GM18498 (cell line): ENCODE measurements around the gene ZNF316.
"Not testable (repeated sequence)": the region's sequence is repeated elsewhere in the genome, so short reads cannot be mapped to it uniquely, and the experiment has no call there.

Source experiments
- ATAC-seq: cut with Tn5 transposase; IDR thresholded peaks from one replicate; pipeline ENCODE4 v1.9.1; 2021; ENCODE audit warnings: mild to moderate bottlenecking, moderate library complexity; ENCODE audit not compliant: unreplicated experiment

ZNF316 gene

DNA sequence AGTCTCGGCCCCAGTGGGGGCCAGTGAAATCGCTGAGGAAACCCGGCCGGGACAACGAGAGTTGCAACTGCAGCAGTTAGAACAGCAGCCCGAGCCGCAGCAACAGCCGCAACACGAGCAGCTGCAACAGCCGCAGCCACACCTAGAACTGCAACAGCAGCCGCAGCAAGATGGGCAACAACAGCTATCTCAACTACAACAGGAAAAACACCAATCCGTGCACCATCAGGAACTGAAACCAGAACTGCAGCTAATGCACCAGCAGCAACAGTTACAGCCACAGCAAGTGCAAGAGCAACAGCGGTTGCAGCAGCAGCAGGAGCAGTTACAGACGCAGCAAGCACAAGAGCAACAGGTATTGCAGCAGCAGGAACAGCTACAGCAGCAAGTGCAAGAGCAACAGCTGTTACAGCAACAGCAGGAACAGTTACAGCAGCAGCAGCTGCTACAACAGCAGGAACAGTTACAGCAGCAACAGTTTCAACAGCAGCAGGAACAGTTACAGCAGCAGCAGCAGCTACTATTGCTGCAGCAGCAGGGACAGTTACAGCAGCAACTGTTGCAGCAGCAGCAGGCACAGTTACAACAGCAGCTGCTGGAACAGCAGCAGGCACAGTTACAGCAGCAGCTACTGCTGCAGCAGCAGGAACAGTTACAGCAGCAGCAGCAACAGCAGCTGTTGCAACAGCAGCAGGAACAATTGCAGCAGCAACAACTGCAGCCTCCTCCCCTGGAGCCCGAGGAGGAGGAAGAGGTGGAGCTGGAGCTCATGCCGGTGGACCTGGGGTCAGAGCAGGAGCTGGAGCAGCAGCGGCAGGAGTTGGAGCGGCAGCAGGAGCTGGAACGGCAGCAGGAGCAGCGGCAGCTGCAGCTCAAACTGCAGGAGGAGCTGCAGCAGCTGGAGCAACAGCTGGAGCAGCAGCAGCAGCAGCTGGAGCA, 15.7 kb upstream of the ZNF316 start:
- ATAC-seq, result no peak

DNA sequence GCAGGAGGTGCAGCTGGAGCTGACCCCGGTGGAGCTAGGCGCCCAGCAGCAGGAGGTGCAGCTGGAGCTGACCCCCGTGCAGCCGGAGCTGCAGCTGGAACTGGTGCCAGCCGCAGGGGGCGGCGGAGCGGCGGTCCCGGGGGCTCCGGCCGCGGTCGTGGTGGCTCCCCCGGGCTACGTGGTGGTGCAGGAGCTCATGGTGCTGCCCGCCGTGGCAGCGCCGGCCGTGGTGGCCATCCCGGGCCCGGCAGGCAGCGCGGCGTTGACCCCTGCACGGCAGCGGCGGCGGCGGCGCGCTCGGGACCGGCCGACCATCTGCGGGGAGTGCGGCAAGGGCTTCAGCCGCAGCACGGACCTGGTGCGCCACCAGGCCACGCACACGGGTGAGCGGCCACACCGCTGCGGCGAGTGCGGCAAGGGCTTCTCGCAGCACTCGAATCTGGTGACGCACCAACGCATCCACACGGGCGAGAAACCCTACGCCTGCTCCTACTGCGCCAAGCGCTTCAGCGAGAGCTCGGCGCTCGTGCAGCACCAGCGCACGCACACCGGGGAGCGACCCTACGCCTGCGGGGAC, 14.9 kb upstream of the ZNF316 start:
- no peak for ATAC-seq

DNA sequence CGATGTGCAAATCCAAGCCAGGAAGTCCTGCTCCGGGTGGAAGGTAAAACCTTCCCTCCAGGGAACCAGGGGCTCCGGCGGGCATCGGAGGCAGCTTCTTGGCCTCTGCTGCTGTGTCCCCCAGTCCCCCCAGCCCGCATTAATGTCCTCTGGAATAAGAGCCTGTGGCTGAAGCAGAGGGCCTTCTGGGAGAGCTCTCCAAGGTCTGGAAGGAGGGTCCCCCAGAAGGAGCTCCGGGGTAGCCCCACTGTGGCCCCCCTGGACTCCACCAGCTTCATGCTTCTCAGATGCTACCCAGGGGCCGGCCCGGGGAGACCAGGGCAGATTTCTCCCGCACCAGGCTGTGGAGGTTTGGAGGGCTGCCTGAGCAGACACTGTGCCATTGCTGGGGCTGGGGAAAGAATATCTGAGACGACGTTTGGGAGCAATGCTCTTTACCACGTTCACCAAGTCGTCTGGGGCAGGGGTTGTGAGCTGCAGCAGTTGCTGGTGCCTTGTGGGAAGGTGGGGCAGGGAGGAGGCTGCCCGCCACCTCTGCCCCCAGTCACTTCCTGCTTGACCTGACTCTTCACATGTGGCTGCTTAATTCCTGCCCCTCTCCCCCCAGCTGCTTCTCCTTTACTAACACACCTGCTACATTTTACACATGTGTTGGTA, 13.4 kb upstream of the ZNF316 start:
- ATAC-seq, result peak; percentile 53

DNA sequence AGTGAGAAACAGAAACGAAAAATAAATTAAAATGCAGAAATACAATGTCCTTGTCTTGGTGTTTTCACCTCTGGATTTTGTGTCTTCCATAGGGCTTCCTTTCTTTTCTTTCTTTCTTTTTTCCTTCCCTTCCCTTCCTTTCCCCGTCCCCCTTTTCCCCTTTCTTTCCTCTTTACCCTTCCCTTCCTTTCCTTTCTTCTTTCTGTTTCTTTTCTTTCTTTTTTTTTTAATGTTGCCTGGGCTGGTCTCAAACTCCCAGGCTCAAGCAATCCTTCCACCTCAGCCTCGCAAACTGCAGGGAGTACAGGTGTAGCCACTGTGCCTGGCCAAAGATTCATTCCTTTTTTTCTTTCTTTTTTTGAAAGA, 12.9 kb upstream of the ZNF316 start:
- ATAC-seq, result no peak

DNA sequence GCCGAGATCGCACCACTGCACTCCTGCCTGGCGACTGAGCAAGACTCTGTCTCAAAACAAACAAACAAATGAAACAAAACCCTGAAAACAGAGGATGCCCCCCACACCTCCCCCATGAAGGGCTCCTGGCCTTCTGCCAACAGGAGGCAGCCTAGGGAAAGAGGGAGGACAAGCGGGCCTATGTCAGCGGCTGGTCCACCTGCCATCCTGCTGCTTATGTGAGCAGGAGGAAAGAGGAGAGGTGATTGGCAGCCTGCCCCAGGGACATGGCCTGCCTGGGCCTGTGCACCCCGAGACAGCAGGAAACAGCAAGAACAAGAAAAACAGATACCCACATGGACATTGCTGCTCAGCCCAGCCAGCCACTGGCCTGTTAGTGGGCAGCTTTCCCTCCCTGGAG, 9.1 kb upstream of the ZNF316 start:
- no peak for ATAC-seq

DNA sequence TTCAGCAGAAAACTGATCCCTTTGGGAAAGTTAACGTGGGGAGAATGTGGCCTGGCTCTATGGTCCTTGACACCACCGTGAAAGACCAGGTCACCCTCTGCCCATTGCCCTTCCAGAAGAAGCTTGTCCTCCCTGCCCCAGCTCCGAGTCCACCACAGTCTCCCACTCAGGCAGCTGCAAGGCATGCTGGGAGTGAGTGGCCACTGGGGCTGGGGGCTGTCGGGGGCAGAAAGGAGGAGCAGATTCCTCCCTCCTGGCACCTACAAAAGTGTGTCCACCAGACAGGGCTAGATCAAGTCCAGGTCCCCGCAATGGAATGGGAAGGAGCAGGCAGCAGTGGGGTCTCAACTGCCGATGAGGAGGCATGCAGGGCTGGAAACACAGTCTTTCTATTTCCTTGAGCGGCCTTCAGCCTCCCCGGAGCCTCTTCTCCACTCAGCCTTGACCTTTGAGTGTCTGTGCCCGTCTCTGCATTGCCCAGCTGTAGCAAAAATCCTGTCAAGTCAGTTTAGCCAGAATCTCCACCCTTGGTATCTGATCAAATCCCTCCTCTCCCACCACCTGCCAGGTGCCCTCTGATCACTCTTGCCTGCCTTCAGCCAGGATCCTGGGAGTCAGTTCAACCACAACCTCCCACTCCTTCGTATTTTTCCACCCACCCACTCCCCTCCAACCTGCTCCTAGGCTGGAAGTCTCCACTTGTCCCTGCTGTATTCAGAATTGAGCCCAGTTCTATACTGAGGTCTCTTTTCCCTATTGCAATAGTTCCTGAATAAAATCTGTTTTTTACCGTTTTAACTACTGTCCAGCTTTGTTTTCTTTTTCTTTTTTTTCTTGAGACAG, 6.9 kb upstream of the ZNF316 start:
- ATAC-seq, result no peak

DNA sequence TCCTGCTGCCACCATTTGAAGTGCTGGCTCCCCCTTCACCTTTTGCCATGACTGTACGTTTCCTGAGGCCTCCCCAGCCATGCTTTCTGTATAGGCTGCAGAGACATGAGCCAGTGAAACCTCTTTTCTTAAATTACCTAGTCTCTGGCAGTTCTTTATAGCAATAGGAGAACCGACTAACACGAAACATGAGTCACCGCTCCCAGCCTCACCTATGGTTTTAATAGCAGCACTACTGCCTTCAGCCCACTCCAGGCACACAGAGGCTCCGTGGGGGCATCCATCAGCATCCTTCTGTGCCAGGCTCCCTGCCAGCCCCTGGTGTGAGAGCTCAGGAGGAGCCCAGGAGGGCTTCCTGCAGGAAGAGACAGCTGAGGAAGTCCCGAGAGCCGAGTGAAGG, 5.5 kb upstream of the ZNF316 start:
- no peak for ATAC-seq

DNA sequence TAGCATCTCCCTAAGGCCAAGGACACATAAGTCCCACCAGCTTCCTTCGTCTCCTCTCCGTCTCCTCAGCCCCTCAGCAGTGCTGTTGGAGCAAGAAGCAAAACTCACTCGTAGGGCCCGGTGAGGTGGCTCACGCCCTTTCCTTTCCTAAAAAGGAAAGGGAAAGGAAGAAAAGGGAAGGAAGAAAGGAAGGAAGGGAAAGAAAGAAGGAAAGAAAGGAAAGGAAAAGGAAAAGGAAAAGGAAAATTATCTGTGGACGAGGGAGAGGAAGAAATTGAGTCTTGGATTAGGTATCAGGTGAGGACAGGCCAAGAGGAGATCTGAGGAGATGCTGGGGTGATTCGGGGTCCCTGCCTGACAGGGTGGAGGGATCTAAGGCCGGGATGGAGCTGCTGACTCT, 3.1 kb upstream of the ZNF316 start:
- no peak for ATAC-seq

DNA sequence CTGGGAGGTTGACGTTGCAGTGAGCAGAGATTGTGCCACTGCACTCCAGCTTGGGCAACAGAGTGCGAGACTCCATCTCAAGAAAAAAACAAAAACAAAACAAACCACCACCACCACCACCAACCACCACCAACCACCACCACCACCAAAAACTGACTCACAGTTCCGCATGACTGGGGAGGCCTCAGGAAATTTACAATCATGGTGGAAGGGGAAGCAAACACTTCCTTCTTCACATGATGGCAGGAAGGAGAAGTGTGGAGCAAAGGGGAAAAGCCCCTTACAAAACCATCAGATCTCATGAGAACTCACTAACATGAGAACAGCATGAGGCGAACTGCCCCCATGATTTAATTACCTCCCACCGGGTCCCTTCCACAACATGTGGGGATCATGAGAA, 2.1 kb upstream of the ZNF316 start:
- ATAC-seq, result not testable (repeated sequence)

DNA sequence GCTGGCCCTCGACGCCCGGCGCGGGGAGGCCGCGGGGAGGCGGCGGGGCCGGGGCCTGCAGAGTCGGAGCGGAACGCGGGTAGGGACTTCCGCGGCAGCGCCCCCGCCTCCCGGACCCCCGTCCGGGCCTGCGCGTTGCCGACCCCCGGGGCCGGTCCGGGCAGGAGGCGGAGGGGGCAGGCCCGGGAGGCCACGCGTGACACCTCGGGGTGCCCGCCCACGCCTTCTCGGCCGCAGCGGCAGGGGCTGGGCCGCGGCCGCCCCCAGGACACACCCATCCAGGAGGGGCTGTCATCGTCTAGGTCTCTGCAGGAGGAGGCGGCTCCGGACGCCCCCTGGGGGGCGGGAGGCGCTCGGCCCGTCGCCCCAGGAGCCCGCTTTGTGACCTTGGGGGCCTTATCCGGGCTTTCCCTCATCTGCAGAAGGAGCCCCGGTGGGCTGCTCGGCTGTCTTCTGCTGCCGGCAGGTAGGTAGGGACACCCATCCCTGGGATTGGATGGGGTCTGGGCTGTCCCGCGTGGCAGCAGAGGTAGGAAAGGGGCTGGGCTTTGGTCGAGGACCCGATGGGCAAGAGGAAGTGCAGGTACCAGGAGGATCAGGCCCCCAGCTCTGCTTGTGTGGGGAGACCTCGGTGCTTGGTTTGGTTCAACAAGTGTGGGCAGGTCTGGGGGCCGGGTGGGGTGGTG, 569 bp downstream of the ZNF316 start:
- ATAC-seq, result peak; percentile 83

DNA sequence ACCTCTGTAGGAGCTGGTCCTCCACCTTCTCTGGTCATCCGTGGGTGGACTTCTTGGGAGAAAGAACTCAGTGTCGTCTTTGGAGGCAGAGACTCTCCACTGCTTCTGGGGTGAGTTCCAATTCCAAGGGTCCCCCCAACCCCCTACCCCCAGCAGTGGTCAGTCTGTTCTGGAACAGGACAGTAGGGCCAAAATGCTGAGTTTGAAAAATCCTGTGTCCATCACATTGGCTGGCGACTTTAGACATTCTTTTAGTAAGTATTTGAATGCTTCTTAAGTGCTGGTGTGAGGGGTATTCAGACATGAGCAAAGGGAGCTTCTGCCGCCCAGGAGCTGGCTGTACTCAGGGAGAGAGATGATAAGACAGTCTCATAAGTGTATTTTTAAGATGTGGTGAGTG, 1.9 kb downstream of the ZNF316 start:
- no peak for ATAC-seq

DNA sequence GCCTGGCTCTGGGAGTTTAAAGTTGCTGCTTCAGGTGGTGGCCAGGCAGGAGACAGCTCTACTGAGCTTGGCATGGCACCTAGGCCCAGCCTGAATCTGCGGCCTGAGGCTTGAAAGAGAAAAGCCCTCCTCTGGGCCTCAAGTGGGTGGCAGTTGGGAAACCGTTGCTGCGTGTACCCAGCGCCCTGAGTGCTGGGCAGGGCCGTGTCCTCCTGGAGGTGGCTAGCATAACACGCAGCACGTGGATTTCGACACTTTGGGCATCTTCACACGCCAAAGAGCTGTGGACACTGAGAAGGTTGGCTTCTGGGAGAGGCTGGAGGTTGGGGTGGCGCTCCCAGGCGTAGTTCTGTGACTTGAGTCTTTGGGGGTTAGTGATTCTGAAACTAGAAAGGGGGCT, 2.5 kb downstream of the ZNF316 start:
- ATAC-seq, result no peak

DNA sequence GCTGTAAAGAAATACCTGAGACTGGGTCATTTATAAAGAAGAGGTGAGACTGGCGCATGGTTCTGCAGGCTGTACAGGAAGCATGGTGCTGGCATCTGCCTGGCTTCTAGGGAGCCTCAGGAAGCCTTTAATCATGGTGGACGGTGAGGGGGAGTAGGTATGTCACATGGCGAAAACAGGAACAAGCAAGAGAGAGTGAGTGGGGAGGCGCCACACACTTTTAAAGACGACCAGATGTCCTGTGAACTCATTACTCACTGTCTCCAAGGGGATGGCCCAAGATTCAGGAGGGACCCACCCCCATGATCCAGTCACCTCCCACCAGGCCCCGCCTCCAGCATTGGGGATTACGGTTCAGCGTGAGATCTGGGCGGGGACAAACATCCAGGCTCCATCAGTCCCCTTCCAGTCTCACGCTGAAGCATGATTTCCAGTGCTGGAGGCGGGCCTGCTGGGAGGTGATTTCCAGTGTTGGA, 3.2 kb downstream of the ZNF316 start:
- no peak for ATAC-seq

DNA sequence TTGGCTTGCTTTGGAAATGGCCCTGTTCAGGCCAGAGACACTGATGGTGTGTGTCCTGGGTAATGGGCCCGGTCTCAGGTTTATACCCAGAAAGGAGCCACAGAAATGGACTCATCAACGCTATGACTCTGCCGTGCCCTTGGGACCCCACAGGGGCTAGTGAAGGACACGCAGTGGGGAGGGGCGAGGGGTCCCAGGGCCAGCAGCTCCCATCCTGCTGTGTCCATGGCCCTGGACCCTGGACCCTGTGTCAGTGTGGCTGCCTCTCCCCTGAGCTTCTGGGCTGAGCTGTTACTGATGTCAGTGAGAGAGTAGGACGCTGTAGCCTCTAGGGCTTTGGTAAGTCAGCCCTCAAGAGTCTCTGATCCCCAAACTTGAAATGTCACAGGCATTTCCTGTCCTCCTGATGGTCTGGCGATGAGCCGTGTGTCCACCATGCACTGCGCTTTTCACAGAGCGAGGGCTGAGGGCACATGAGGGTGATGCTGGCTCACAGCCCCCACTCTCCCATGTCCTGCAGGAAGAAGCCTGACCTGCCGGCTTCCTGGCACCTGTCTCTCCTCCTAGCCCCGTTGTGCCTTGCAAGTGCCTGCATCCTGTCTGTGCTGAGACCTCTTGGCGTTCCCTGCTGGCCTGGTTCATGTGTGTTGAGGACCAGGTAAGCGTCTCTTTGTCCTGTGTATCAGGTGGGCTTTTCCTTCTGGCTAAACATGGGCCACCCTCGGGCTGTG, 4.4 kb downstream of the ZNF316 start:
- ATAC-seq, result no peak

DNA sequence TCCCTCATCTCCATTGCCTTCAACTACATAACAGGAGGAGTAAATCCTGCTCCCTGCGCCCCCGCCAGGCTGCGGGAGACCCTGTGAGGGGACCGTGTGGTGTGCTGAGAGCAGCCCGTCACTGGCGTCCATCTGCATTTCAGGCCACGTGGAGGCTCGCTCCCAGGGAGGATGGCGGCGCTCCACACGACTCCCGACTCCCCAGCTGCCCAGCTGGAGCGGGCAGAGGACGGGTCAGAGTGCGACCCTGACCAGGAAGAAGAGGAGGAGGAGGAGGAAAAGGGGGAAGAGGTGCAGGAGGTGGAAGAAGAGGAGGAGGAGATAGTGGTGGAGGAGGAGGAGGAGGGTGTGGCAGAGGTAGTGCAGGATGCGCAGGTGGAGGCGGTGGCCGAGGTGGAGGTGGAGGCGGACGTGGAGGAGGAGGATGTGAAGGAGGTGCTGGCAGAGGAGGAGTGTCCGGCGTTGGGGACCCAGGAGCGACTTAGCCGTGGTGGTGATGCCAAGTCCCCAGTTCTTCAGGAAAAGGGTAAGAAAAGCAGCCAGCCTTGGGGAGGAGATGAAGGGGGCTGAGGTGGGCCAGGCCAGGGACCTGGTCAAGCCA, 5.2 kb downstream of the ZNF316 start:
- no peak for ATAC-seq

DNA sequence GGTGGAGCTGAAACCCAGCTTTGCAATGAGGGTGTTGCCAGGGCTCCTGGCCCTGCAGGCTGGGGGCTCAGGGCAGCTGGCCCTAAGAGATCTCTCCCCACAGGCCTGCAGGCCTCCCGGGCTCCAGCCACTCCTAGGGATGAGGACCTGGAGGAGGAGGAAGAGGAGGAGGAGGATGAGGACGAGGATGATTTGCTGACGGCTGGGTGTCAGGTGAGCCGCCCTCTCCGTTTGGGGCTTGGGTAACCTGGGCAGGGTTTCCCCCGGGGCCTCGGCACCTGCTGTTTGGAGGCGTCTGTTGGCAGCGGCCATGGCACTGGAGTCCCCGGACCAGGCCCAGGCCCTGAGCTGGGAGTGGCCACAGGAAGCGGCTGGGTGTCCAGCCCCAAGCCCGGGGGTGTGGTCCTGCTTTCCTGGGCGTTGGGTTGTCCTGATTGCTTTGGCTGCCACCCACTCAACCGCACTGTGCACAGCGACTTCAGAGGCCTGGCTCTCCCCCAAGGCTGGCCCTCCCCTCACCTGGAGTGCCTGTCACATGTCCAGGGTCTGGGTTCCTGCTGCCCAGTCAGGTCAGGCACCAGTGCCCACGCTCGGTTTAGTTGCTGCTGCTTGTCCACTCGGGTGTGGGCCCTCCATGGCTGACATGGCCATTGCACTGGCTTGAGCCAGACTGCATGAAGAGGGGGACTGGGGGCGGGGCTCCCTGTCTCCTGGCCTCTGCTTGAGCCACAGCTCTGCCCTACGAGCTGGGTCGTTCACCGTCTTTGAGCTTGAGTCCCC, 5.9 kb downstream of the ZNF316 start:
- ATAC-seq, result no peak

DNA sequence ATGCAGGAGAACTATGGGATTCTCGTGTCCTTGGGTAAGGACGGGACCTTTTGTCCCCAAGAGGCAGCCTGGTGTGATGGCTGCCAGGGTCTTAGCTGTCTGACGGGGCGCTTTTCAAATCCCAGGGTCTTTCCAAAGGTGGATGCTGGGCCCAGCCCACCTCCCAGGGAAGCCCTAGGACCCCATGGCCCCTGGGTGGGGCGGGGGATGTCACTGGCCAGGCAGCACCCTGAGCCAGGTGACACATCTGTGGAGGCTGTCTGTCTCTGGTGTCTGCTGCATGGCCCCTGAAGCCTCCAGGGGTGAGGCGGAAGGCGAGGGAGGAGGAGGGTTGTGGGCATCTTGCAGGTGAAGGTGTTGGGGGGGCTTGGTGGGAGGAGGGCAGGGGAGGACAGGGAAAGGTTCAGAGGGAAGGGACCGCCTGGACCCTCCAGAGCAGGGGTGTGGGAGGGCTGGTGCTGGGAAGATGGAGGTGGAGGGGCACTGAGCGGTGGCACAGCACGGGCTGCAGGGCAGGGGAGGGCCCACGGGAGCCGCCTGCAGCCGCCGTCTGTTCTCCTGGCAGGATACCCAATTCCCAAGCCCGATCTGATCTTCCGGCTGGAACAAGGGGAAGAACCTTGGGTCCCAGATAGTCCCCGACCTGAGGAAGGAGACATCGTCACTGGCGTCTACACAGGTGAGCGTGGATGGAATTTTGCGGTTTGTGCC, 7.0 kb downstream of the ZNF316 start:
- ATAC-seq, result no peak

DNA sequence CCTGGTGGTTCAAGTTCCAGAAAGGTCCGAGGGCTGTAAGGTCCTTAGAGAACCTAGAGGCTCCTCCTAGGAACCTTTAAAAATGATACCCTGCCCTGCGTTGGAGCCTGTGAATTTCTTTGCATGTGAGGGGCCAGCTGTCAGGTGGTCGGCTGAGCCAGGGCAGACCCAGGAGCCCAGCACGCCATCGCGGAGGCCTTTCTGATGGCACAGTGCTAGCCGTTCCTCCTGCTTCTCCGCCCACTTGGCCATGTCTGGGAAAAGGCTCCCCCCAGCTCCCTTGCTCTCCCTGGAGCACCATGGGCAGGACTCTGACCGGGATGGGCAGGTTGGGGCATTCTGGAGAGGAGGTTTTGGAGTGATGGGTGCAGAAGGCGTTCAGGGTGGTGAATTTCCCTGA, 7.6 kb downstream of the ZNF316 start:
- ATAC-seq, result no peak
